Activated effector memory CD4-positive, alpha-beta T cell treated with anti-CD3 and anti-CD28 coated beads, Interleukin-2, amount 50 U/mL, for 16 hours (primary cell): ENCODE measurements around the gene ACOX2.

ENCODE experiments used
- DNase-seq: peaks from one replicate; pipeline ENCODE4 v3.0.0-alpha.2; 2020

Gene ACOX2

DNA sequence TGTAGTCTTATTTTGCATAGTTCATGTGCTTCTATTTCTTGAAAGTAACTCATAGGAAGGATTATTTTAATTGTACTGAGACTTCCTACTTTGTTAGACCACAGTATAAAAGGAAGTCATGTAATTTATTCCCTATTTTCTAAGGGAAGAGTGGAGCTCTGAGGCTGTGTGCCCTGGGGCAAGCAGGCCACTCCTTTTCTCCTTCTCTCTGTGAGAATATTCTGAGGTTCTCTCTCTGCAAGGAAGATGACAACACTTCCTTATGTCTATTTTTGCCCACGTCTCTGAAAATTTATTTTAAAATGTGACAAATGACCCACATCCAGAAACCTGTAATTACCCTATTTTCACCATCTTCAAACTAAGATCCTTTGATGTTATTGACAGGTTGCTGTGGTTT is 34.1 kb downstream of the ACOX2 start:
- no peak for DNase-seq

DNA sequence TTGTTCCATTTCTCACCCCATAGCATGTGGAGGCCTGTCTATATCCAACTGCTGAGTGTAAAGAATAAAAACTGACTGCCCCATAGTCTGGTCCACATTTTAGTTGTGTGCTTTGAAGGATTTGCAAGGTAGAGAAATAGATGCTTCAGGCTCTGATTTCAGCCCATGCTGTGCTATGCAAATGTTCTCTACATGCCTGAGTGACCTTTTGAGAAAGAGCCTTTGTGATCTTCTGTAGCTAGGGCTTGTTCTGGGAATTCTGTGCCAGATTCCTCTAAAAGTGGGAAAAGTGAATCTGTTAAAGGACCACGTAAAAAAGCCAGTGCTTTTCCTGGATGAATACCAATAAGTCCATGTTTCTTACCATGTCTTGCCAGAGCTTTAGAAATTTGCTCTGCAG is 39.9 kb downstream of the ACOX2 start:
- DNase-seq = no peak

DNA sequence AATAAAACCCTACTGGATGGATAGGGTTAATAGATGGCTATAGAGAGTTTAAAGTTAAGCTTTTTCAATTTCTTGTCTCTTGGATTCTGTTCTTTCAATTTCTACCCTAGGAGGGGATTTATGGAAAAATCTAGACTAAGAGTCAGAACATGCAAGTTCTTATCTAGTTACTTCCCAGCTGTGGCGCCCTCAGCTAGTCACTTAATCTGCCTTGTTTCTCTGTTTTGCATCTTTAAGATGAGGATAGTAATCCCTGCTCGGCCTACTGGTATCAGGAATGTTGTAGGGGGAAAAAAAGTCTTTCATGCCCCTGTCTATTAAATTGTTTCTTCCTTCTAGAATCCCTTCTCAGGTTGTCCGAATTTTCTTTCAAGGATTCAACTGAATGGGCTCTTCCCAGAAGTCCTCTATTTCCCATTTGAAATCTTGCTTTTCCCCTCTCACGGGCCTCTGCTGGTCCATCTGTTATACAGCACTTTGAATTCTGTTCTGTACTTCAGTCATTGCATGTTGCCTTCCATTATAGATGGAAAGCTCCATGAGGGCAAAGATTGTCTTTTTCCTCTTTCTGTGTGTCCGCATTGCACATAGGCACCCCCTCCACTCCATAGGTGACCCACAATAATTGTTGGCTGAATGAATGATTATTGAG is 40.7 kb downstream of the ACOX2 start:
- no peak for DNase-seq

DNA sequence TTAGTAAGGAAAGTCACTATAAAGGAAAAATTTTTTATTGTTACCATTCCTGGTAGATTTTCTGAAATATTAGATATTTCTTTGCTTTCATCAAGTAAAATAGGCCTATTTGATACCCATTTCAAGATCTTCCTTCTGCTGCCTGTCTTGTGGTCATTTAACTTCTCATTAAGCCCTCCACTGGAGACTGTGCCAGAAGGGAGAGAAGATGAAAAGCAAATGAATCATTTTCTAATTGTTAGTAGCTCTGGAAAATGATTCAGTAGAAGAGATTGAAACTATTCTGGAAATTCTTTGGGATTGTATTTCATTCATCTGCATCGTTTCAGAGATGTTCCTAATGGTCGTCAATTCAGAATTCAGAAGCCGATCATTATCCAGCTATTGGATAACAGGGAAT is 41.9 kb downstream of the ACOX2 start:
- no peak for DNase-seq

DNA sequence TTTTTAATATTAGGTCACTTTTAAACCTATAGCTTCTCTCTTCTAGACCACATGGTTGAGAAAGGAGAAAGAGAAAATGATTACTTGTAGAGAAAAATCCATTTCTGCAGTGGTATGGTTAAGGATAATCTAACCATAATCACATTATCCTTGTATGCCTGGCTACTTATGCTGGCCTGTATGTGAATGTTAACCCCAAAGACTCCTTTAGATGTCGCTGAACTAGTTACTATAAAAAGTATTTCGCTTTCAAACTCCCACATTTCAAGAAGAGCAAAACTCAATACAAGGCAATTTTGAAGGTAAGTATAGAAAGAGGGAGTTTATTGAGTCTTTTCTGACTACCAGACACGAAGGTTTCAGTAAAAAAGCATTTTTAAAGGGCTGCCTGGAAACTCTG is 42.9 kb downstream of the ACOX2 start:
- no peak for DNase-seq

DNA sequence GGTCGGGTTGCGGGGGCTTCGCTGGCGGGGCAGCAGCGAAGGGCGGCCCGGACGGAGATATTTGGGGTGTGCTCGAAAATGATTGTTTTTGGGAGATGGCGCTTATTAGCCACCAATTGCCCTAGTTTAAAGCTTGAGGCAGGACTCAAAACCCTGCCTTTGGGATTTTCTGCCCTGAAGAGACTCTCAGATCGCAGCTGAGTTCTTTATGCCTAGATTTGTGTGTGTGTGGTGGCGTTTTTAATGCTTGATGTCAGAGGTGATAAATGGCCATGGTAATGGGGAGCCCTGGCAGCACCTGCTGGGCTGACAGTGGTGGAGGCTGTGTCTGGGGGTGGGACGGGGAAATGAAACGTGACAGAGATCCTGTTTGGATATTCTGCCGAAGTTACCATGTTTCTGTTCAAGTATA is 44.5 kb downstream of the ACOX2 start:
- DNase-seq = peak; percentile 66

DNA sequence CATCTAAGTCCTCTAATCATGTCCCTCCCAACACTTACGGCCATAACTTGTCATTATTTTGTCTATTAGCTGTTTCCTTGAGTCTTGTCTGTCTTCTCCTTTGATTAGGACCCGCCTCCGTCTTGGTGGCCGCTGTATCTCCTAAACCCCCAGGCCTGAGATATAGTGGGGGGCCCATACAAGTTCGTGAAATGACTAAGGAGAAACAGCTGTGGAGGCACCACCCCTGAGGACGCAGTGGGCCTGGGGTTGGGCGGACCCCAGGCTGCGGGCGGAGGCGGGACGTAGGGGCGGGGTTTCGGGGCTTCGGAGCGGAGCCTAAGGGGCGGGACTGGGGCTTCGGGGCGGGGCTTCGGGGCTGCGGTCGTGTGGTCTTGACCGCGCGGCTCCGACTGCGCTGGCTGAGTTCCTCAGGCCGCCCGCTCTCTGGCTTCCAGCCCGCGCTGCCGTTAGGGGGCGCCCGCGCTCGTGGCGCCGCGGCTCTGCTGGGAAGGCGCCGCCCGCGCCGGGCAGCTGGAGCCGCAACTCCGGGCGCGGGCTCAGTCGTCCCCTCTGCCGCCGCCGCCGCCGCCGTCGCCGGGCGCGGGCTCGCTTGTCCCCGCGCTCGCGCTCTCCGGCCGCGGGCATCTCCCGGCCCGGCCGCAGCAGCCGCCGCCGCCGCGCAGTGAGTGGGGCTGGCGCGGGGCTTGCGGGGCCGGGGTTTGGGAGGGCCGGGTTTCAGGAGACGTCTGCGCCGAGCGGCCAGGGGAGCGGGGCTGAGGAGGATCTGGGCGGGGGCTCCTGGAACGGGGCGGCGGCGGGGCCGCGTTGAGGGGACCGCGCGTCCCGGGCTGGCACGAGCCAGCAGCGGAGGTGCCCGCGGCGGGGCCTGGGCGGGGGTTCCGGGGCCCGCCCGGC is 45.2 kb downstream of the ACOX2 start, which contains the start of gene KCTD6:
Gene KCTD6, plus strand, starts transcription at position 591 of the 897 bp plus-strand sequence. CDS start 6,660 bp downstream, outside the sequence.
- peak; percentile 96 for DNase-seq

DNA sequence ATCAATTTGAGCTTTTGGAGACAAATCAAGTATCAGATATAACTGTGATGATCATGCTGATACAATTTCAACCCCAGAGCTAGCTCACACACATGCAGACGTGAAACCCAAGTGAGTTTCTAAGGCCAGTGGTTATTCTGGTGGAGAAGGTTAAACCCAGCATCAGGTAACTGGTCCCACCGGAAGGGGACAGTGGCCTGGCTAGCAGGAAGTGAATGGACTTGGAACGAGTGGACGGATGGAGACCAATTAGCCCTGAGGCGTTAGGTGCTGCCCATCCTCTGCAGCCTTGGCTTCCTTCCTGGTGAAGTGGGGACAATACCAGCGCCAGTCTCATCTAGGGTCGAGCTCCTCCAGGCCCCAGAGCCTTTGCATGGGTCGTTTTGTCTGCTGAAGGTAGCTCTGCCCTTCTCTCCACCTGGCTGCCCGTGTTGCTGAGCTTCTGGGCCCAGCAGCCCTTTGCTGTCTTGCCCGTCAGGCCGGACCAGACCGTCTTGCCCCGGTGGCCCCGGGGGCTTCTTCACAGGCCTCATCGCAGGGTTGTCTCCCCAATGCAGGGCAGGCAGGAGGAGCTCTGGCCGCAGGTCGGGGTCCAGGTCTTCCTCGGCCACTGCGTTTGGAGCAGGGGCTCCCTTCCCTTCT is 46.0 kb downstream of the ACOX2 start:
- DNase-seq = peak; percentile 66

DNA sequence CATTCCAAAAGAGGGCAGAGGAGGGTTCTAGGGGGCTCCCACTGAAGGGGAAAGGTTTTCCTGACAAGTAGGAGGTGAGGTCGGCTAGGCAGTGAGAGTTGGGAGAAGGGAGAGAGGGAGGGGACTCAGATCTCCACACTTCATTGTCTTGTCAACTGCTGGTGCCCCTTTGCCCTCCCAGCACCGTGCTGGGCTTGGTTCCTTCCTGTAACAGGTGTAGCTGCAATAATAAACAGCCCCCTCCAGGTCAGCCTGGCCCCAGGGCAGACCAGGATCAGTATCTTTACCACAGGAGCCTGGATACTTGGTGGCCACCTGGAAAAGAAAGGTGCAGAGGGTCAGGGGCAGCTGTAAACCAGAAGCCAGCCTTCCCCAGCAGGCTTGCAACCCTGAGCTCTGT is 48.0 kb downstream of the ACOX2 start:
- no peak for DNase-seq

DNA sequence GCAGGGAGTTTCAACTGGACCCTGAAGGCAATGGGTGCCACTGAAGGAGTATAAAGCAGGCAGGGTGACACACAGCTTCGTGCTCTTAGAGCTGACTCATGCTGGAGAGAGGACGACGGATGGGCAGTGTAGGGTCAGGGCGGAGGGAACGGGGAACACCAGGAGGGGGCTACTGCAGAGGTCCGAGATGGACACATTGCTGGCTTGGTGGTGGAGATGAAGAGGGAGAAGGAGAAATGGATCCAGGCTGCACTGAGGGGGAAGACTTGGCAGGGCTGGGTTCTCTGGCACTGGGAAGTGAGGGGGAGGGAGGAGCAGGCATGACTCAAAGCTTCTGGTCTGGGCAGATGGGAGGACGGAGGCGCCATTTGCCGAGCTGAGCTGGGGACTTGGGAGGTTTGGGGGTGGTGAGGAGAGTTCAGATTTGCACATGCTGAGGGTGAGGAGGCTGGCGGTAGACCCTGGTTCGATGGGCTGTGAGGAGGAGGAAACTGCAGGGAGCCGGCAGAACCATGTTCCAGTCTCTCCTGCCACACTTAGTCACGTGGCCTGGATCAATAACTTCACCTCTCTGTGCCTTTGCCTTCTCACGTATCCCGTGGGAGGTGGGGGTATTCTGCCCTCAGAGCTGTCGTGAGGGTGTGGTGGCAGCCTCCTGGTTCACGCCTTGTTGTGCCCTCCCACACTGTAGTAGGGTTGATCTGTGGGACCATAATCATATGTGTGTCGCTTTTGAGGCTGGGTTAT is 49.7 kb downstream of the ACOX2 start:
- DNase-seq = no peak

DNA sequence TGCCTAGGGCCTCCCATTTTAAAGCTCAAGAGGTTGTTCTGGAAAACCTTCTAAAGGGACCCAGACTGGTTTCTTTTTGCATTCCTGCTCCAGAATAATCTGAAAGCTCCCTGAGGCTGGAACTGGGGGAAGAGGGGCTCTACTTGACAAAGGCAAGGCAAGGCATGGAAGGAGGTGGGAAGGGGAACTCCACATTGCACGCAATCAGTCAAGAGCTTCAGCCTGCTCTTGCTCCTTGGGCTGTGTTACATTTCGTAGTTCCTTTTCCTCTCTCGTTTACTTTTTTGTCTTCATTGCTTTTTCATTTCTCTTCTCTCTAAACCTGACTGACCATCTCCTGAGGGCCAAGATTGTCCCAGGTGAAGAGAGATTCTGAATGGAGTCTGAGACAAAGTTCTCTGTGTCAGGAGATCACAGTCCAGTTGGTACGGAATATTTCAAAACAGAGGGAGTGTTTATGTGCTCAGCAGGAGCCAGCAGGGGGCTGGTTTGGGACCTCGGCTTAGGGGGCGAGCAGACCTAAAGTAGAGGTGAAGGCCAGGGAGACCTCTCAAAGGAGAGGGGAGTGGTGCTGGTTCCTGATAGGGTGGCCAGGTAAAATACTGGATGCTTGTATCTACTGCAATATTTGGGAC is 51.1 kb downstream of the ACOX2 start:
- DNase-seq = no peak

DNA sequence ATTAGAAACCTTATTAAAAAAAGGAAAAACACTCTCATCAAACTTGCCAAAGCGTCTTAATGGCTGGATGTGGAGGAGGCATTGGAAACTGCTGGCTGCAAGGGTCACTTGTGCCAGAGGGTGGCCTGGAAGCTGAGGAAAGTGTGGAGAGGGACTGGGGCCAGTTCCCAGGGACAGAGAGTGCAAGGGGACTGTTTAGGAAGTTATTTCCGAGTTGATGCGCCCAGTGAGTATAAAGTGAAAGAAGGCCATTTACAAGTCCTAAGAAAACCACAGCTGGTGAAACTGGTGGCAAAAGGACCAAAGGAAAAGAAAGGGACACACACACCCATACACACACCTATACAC is 52.3 kb downstream of the ACOX2 start:
- no peak for DNase-seq

DNA sequence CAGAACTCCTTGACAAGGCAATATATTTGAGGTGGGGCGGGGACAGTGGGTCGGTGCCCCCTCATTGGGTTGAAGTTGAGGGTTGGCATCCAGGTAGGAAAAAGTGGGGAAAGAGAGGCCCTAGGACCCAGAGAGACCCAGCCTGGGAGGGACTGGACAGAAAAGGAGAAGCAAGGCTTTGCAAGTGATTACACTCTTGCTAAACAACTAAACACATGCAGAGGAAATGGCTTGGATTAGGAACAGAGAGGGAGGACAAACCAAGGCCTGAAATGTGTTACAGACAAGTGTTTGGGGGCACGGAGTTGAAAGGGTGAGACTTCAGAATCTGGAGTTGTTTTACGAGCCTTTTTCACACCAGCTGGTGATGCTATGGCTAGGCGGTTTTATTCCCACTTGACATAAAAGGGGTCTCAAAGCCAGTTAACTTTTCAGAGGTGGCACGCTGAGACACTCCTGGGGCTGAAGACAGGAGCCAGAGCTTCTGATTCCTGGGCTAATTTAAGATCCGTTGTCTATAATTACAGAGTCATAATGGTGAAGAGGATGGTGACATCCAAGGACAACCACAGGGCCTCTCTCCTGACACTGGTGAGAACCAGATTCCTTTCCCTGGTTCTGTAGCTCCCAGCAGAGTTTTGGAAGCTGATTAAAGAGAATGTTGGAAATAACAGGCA is 52.8 kb downstream of the ACOX2 start:
- DNase-seq = no peak

DNA sequence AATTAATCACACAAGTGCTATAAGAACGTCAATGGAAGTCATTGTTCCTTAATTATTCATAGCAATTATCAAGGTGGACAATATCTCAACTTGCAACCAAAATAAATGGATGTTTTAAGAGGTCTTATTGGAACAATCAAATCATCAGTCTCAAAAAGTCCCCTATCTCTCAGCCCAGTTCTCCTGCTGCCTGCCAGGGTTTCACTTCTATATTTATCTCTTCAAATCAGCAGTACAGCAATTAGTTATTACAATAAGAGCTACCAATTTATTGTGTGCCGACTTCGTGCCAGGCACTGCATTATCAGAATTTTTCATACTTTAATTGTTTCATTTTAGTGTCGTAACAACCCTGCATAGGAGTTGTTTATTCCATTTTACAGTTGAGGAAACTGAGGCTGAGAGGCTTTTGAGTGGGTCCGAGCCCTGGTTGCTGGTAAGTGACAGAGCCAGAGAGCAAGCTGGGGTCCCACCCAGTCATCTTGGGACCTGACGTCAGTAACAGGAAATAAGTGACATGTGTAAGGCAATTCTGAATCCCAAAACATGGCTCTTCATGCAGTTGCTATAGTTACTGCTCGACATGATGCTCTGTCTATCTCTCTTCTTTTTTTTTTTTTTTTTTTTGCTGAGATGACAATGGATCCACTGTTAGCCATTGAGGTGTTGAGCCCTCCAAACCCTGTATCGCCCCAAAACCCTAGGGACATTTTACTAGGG is 53.9 kb downstream of the ACOX2 start:
- no peak for DNase-seq

DNA sequence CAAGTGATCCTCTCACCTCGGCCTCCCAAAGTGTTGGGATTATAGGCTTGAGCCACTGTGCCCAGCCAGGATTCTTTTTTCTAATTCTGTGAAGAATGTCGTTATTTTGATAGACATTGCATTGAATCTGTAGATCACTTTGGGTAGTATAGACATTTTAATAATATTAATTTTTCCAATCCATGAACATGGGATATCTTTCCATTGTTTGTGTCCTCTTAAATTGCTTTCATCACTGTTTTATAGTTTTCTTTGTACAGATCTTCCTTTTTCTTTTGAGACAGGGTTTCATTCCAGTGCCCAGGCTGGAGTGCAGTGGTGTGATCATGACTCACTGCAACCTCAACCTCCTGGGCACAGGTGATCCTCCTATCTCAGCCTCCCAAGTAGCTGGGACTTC is 56.7 kb downstream of the ACOX2 start:
- no peak for DNase-seq

DNA sequence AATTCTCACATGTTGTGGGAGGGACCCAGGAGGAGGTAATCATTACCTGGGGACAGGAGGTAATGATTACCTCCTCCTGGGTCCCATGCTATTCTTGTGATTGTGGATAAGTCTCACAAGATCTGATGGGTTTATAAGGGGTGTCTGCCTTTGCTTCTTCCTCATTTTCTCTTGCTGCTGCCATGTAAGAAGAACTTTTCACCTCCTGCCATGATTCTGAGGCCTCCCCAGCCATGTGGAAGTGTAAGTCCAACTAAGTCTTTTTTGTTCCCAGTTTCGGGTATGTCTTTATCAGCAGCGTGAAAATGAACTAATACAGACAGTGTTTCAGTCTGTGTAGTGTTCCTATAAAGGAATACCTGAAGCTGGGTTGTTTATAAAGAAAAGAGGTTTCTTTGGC is 58.2 kb downstream of the ACOX2 start:
- no peak for DNase-seq

DNA sequence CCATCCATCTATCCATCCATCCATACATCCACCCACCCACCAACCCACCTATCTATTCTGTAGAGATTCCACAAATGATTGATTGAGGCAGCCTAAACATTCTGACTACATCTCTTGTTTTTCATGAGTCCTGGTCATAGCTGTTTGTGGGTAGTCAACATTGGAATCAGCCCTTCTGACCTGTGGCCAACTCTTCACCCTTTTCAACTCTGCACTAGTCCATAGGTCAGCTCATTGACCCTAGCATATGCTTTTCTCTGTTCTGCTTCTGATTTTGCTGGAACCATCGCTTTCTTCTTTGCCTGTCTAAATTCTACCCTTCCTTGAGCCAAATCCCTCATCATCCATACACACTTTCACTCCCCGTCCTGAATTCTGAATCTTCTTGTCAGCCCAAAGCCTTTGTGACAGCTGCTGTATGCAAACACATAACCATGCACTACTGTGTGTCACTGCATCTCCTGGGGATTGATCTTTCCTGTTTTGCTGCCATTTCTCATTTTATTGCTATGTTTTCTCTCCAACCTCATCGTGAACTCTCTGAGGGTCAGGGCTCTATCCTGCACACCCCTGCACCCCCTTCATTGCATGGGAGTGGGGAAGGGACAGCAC is 61.9 kb downstream of the ACOX2 start:
- no peak for DNase-seq

DNA sequence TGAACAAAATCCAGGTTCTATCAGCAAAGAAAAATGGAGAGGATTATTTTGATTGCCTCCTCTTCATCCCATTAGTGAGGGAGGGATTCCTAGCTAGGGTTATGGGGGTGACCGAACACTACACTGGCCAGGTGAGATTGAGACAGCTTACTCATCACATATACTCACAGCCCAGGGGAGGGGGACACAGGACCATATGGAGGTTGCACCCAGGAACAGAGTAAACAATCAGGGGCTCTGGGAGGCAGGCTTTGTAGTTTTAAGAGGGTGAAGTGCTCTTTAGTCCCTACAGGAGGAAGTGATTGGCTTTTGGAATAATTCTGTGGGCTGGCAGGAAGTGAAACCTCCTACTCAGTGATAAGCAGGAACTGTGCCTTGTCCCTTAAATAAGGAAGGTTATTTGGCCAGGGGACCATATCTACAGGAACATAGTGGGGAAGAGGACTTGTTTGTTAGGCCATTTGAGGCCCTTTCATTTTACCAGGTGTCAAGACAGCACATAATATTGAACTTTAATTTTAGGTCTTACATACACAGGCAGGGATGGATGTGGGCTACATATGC is 62.6 kb downstream of the ACOX2 start:
- no peak for DNase-seq

DNA sequence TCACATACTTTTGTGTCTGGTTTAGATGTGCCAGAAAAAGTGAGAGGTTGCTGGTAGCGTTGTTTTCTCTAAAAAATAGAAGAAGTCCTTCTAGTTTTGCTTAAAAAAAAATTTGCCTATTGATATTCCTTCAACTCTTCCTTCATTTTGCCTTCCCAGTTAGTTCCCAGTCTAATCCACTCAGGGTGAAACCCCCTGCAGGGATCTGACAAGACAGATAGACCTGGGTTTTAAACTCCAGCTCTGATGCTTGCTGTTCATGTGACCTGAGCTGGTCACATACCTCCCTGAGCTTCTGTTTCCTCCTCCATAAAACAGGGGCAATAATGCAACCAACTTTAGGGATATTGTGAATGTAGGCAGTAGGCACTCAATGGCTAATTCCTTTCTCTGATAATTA is 63.7 kb downstream of the ACOX2 start:
- DNase-seq = no peak

DNA sequence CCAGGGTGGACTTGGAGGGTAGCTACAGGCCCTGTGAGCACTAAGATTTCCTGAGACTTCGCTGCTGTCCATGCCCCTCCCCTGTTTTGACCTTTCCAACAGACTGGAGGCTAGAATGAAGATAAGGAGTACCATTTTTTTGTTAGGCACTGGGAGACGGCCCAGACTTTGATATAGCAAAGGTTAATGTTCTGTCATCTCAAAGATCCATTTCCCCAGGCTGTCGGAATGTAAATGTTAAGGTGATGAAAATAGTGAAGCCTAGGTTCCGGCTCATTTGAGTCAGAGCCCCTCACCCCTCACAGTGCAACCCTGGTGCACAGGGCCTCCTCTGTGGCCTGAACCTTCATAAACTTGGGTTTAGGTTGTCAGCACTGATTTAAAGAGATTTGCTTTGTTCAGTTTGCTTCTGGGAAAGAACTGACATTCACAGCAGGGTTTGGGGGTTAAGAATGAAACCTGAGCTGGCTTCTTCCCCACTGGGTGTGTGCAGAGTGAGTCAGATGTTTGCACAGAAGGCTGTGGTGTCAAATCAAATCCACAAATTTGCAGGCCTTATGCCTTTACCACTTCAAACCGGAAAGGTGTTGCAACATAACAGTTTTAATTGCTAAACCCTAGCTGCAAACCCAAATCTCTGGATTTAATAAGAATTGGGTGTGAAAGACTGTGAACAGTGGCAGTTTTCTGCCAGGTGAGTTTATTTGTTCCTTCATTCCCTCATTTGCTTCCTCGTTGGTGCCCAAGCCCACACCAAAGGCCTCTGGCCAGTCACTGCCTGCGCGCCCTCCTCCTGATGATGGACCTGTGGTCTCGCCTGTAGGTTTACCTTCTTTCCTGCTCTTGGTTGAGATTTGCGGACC is 65.7 kb downstream of the ACOX2 start:
- peak; percentile 70 for DNase-seq
